GM12872 (cell line): Measurements from ENCODE around the gene MRGPRX3.

ENCODE experiments used
- TF ChIP-seq, protein P1 (sequence below): IDR thresholded peaks from 3 replicates; pipeline ENCODE4 v1.5.1; 2011; ENCODE audit warnings: low read depth, mild to moderate bottlenecking, low read length, moderate library complexity; ENCODE audit not compliant: insufficient read depth

Gene MRGPRX3

DNA sequence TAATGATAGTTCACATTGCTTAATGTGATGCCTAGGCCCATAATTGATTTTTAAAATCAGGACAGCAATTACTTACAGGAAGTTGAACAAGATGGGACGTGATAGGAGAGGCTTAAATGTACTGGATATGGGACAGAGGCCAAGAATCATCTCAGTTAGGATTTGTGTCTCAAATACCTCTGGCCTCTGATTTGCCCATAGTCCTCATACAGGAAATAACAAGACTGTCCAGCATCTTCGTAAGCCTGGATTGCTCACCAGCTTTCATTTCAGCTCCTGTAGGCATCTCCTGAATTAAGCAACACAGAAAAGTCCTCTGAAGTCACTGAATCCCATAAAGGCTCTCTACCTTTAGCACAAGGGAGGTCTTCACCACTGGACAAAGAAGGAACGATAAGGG is at the start of gene MRGPRX3:
MRGPRX3 (plus strand) TSS at position 231 of the 400 bp plus-strand sequence. CDS start 4,632 bp downstream, outside the sequence.
- TF ChIP-seq, protein P1, sequence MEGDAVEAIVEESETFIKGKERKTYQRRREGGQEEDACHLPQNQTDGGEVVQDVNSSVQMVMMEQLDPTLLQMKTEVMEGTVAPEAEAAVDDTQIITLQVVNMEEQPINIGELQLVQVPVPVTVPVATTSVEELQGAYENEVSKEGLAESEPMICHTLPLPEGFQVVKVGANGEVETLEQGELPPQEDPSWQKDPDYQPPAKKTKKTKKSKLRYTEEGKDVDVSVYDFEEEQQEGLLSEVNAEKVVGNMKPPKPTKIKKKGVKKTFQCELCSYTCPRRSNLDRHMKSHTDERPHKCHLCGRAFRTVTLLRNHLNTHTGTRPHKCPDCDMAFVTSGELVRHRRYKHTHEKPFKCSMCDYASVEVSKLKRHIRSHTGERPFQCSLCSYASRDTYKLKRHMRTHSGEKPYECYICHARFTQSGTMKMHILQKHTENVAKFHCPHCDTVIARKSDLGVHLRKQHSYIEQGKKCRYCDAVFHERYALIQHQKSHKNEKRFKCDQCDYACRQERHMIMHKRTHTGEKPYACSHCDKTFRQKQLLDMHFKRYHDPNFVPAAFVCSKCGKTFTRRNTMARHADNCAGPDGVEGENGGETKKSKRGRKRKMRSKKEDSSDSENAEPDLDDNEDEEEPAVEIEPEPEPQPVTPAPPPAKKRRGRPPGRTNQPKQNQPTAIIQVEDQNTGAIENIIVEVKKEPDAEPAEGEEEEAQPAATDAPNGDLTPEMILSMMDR, result no peak

DNA sequence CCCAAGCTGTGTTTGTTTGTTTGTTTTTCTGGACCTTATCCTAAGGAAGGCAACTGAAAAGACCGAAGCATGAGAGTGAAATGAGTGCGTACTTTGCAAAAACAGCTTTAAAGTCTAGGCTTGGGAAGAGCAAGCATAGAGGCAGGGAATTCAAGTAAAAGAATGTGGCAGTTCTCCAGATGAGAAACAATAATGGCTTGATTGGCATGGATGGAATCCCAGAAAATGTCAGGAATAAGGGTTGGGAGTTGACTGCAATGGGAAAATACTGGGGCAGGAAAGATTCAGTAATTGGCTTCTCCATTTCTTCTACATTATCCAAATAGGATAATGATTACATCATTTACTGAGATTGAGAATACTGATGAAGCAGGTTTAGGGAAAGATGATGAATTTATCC is 44.0 kb upstream of the MRGPRX3 start:
- TF ChIP-seq, protein P1, result no peak

DNA sequence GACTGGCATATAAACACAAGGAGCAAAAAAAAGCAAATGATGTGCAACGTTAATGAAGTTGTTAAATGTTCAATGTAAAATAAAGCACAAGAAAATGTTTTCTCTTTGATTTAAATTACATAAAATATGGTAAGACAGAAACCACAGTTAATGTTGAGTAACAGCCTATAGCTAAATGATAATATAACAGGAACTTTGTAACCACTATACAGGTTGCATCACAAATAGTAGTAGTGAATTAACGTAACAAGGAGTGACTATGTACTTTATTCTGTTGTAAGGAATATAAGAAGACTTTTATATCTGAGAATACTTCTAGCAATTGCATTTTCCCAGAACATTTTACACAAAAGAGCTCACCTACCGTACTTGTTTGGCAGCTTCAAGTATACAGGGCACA is 43.4 kb upstream of the MRGPRX3 start:
- TF ChIP-seq, protein P1, result no peak

DNA sequence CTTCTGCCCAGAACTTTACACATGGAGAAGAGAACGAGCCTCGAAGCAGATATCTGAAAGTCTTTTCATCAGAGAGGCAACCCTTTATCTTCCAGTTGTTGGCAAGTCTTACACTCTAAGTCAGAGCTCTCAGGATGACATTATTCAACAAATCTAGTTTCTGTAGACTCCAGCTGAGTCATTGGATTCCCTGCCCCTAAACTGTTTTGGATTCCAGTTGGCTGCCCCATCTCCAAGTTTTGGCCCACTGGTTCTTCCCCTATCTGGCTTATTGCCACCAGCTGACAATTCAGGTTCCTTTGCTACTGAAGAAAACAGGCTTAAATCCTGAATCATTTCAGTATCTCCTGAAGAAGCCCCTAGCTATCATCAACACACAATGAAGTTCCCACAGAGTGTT is 40.6 kb upstream of the MRGPRX3 start:
- TF ChIP-seq, protein P1, result no peak

DNA sequence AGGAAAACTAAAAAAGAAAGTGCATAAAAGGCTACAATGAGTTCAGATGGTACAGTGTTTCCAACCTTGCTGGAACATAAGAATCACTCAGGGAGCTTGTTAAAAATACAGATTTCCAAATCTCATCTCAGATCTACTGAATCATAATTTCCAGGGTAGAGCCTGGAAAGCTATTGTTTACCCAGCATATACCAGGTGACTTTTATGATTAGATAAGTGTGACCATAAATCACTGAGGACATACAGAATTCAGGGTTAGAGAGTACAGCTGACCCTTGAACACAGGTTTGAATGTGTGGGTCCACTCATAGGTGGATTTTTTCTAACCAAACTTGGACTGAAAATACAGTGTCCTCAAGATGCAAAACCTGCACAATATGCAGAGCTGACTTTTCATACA is 38.4 kb upstream of the MRGPRX3 start:
- TF ChIP-seq, protein P1, result no peak

DNA sequence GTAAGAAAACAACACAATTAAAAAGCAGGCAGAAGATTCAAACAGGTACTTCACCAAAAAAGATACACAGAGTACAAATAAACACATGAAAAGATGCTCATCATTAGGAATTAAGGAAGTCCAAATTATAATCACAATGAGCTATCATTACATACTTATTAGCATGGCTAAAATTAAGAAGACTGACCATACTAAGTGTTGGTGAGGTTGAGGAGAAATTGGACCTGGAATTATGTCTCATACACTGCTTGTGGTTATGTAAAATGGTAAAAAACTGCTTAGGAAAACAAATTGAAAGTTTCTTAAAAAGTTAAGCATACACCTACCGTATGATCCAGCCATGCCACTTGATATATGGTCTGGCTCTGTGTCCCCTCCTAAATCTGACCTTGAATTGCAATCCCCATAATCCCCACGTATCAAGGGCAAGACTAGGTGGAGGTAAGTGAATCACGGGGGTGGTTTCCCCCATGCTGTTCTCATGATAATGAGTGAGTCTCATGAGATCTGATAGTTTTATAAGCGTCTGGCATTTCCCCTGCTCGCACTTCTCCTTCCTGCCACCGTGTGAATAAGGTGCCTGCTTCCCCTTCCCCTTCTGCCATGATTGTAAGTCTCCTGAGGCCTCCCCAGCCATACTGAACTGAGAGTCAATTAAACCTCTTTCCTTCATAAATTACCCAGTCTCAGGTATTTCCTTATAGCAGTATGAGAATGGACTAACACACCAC is 31.3 kb upstream of the MRGPRX3 start:
- TF ChIP-seq, protein P1, result no peak

DNA sequence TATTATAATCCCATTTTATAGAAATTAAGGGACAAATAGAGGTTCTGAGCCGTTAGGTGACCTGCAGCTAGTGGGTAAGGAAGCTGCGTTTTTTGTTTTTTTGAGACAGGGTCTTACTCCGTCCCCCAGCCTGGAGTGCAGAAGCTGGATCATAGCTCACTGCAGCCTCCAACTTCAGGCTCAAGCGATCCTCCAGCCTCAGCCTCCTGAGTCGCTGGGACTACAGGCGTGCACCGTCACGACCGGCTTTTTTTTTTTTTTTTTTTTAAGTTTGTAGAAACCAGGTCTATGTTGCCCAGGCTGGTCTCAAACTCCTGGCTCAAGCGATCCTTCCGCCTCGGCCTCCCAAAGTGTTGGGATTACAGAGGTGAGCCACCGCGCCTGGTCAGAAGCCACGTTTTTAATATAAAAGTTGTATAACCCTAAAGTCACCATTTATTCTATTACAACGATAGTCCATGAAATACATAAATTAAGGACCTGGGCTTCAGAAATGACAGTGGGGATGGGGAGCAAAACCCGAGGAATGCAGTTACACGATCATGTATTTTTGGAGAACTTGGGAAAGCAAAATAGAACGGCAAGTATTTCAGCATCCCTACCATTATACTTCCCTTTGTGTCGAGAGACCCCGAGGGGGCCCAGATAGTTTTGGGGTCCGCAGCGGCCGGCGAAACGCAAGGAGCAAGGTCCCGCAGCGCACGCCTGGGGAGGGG is 27.1 kb upstream of the MRGPRX3 start:
- TF ChIP-seq, protein P1, result no peak
